NCI-H446 (cell line): Measurements from ENCODE around the gene TXNRD2.
A peak's percentile ranks its signal among the peaks of the same experiment; 100 is the strongest.
"Not testable (repeated sequence)": the region's sequence is repeated elsewhere in the genome, so short reads cannot be mapped to it uniquely, and the experiment has no call there.

Source experiments
- DNase-seq, 2 experiments: peaks; one replicate each; lab custom pipeline; 2025; lab: John Stamatoyannopoulos, UW

The TXNRD2 gene

GRCh38 chr22:19948057-19948760 is 6.6 kb upstream of the TXNRD2 start:
- DNase-seq = no peak

GRCh38 chr22:19943082-19944026 is 1.7 kb upstream of the TXNRD2 start:
- peak; percentile 40 to 81 for DNase-seq

DNA sequence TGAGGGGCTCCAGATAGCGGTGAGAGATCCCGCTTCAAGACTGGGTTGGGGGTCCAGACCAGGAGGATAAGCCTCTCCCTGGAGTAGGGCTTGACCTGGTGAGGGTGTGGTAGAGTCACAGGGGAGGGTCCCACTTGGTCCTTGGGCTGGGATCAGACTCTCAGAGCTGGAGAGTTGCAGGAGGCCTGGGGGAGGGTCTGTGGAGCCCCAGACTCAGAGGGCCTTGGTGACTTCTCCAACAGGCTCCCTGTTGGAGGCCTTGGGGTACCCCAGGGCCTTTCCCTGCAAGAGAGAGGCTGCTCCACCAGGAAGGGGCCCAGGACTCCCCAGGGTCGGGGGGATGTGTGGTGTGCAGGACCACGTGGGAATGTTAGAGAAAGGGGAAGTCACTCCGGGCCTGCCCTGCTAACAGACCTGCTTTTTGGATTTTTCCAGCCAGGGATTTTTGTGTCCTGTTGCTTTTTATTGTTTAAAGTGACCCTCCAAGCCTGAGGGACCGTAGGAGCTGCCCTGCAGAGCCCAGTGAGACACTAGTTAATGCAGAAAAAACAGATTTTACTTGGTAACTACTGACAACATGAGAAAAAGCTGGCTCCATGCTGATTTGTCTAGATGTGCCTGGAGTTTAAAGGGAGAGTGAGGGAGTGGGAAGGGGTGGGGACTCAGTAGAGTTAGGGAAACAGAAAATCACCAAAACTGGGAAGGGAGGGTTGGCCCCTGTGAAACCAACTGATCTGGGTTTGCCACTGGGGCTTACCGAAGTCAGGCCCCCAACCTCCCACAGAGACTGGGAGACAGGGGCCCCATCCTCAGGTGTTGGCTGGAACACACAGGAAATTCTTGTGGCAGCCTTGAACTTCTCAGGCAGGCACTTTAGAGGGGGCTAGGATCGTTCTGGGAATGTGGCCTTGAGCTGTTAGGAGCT is 801 bp upstream of the TXNRD2 start:
- DNase-seq = no peak

DNA sequence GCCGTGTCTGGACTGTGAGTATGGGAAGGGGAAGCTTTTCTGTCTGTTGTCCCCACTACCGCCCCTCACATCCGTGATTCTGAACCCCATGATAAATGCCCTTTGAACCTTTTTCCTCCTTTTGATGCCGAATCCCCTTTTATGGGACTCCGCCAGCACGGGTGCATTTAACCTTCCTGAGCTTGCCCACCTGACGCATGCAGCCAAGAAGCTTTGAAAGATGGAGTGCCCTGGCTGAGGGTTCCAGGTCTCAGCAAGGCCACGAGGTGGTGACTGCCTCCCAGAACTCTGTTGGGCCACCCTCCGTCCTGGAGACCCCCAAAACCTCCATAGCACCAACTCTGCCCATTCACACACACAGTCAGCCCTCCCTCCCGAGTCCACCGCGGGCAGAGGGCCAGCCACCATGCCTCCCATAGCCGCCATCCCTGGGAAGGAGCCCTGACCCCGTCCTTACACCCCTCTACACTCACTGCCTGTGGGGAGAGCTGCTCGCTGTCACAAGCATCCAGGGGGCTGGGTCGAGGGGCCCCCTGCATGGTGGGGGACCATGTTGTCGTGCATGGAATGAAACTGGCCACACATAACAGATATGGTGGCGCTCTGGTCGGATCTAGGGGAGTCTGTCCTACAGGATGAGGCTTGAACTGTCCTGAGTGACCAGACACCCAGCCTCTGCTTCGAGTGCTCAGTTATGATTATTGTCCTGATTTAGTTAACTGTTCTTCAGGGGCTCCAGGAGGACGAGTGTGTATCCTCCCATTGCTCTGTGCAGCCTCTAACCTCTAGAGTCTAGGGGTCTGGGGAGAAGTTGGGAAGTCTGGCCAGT is 868 bp downstream of the TXNRD2 start:
- no peak for DNase-seq

- DNase-seq = no peak
These were observed 3.8 kb downstream of the TXNRD2 start for GRCh38 chr22:19937616-19938473.

GRCh38 chr22:19936513-19936912 is 5.1 kb downstream of the TXNRD2 start:
- DNase-seq = no peak

- not testable (repeated sequence) for DNase-seq
These were observed 6.4 kb downstream of the TXNRD2 start for GRCh38 chr22:19935123-19935718.

DNA sequence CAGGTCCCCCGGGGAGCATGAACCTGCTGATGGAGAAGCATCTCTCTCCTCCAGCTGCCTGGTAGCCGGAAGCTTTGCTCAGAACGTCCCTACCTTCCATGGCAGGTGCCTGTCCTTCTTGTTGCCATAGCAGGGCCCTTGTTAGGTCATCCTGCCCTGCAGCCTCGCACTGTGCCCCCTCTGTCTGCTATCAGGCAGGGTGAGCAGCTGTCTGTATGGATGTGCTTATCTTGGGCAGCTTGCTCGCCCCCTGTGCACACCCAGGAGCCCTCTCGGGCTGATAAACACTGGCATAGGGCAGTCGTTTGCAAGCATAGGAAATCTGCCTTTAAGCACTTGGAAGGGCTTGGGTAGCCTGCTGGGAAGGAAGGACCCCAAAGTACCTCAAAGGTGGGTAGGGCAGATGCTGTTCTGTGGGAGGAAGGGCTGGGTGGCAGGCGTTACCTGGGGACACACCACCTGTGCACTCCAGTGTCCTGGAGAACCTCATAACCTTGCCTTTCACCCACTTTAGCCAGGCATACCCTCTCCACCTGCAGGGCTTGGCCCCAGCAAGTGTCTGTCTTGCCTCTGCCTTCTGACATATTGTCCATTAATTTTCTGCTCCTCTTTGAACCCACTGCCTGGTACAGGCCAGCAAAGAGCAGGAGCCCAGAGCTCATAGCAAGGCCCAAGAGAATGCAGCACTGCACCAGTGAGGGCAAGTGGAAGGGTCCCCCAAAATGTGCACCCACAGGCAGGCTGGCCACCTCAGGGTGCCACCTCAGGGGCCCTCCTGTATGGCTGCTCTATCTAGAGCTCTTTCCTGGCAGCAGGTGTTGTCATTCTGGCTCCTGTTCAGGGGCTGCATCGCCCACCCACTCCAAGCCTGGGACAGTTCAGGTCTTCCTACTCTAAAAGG is 8.0 kb downstream of the TXNRD2 start:
- no peak for DNase-seq

- DNase-seq = peak in 1 of 2 experiments; percentile 12
These were observed 9.0 kb downstream of the TXNRD2 start for GRCh38 chr22:19932367-19933206.

GRCh38 chr22:19931514-19931913 is 10.1 kb downstream of the TXNRD2 start:
- DNase-seq = no peak

- DNase-seq = no peak
These were observed 10.8 kb downstream of the TXNRD2 start for GRCh38 chr22:19930551-19931486.

DNA sequence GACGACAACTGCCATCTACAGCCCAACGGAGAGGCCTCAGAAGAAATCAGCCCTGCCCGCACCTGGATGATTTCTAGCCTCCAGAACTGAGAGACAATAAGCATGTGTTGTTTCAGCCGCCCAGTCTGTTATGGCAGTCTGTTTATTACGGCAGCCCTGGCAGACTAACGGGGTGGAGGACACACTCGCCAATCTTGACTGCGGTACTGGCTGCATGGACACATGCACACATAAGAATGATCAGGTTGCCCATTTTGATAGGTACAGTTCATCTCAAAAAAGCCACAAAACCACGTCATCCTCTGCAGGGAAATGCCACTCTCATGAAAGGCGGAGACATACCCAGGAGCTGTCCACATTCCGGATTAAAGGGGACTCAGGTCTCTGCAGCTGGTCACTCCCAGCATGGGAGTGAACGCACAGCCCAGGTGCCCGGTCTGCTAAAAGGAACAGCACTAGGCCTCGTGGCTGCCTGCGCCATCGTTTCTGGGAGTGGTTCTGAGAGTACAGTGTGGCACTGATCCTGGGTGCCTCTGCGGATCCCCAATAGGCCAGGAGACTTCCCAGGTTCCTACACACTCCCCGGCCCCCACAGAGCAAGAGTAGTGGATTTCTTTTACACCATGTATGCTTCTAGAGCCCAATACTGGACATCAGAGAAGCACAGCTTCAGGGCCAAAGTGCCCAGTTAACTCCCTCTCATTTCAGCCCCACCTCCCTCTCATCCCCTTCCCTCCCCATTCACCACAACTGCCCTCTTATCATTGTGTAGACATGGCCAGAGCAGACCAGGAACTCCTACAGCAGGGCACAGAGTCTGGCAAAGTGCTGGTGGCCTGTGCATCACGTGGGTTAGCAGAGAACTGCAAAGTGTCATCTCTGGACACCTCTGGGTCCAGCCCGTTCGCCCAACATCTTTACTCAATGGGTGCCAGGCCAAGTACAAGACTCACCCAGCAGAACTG is 11.8 kb downstream of the TXNRD2 start:
- no peak for DNase-seq

- DNase-seq = no peak
These were observed 13.4 kb downstream of the TXNRD2 start for GRCh38 chr22:19928207-19928606.

- no peak for DNase-seq
These were observed 13.9 kb downstream of the TXNRD2 start for GRCh38 chr22:19927696-19928095.

DNA sequence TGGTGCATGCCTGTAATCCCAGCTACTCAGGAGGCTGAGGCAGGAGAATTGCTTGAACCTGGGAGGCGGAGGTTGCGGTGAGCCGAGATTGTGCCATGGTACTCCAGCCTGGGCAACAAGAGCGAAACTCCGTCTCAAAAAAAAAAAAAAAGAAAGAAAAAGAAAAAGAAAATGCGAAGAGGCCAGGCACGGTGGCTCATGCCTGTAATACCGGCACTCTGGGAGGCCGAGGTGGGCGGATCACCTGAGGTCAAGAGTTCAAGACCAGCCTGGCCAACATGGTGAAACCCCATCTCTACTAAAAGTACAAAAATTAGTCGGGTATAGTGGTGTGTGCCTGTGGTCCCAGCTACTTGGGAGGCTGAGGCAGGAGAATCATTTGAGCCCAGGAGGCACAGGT is 15.6 kb downstream of the TXNRD2 start:
- not testable (repeated sequence) for DNase-seq
